CD4-positive, alpha-beta T cell (primary cell): ENCODE data around the gene APLP2. TPM values are rescaled to one million over a fixed set of nuclear protein-coding genes. Genes with fewer than 3 reads are reported as not detected.

Experiments used
- ATAC-seq: fragments of 200-7000 bp; cut with Tn5 transposase; one replicate; pipeline ENCODE4 v1.10.0; 2022; ENCODE audit warnings: mild to moderate bottlenecking; ENCODE audit not compliant: poor library complexity
- CTCF ChIA-PET: fragments of 350-600 bp; sonication (Branson Sonifier 250); formaldehyde crosslinking; loops from one replicate; lab custom pipeline; 2021; ENCODE audit warnings: antibody characterized with exemption, inconsistent platforms; lab: Charles Lee
- POLR2A ChIA-PET: fragments of 350-600 bp; sonication (Branson Sonifier 250); formaldehyde crosslinking; loops from one replicate; lab custom pipeline; 2021; ENCODE audit warnings: antibody characterized with exemption, inconsistent platforms; lab: Charles Lee
- DNase-seq, 14 experiments: peaks; one replicate each; pipeline ENCODE4 v3.0.0-alpha.2; 2013 to 2020; ENCODE audit warnings: mixed read lengths in 2 of 14
- H3K27ac ChIP-seq, 2 donors: one replicate each; pipeline versions ENCODE4 v1.5.1 to v1.7.0; 2013; ENCODE audit warnings: low read length in 2 of 2, low read depth in 1 of 2, mild to moderate bottlenecking in 1 of 2
- H3K27me3 ChIP-seq, 2 experiments: 1 replicate in 1 of 2; 2 replicates in 1 of 2; pipeline versions ENCODE4 v1.6.1 to v1.7.0; 2013; ENCODE audit warnings: low read length in 2 of 2, control low read depth in 1 of 2, mild to moderate bottlenecking in 1 of 2, moderate library complexity in 1 of 2; ENCODE audit not compliant: insufficient read depth in 2 of 2, control insufficient read depth in 1 of 2
- H3K36me3 ChIP-seq: one replicate; pipeline ENCODE4 v1.6.1; 2013; ENCODE audit warnings: low read length, control low read depth; ENCODE audit not compliant: insufficient read depth
- H3K4me1 ChIP-seq: one replicate; pipeline ENCODE4 v1.6.1; 2013; ENCODE audit warnings: low read length, control low read depth; ENCODE audit not compliant: insufficient read depth
- H3K4me3 ChIP-seq: one replicate; pipeline ENCODE4 v1.5.1; 2013; ENCODE audit warnings: mild to moderate bottlenecking, low read length, moderate library complexity
- H3K9me3 ChIP-seq, 2 experiments: 1 replicate in 1 of 2; 2 replicates in 1 of 2; pipeline versions ENCODE4 v1.6.1 to v1.7.0; 2013; ENCODE audit warnings: low read length in 2 of 2, mild to moderate bottlenecking in 2 of 2, control low read depth in 1 of 2, moderate library complexity in 1 of 2; ENCODE audit not compliant: control insufficient read depth in 1 of 2, insufficient read depth in 1 of 2
- H3K27ac Mint-ChIP-seq: one replicate; pipeline ENCODE4 v1.8.0; 2020; ENCODE audit warnings: mixed read lengths
- H3K27me3 Mint-ChIP-seq: one replicate; pipeline ENCODE4 v1.8.0; 2021; ENCODE audit warnings: mixed read lengths
- H3K36me3 Mint-ChIP-seq: one replicate; pipeline ENCODE4 v1.8.0; 2021; ENCODE audit warnings: low read depth, mixed read lengths
- H3K4me1 Mint-ChIP-seq: one replicate; pipeline ENCODE4 v1.8.0; 2021; ENCODE audit warnings: low read depth, mixed read lengths
- H3K4me3 Mint-ChIP-seq: one replicate; pipeline ENCODE4 v1.8.0; 2020; ENCODE audit warnings: mild to moderate bottlenecking, mixed read lengths
- H3K9me3 Mint-ChIP-seq: one replicate; pipeline ENCODE4 v1.8.0; 2020; ENCODE audit warnings: mixed read lengths
- CTCF ChIP-seq: fragments of 200-600 bp; IDR thresholded peaks from one replicate; pipeline ENCODE4 v1.8.0; 2022; ENCODE audit warnings: antibody characterized with exemption, mild to moderate bottlenecking
- intact Hi-C, 2 experiments: fragments of 100-400 bp; cut with DNase I in 1 of 2; cut with micrococcal nuclease in 1 of 2; formaldehyde crosslinking; loops; one replicate each; pipeline versions ENCODE4 v1.15.1 to v1.9.0; 2023 to 2025; cut with DNase I, micrococcal nuclease
- total RNA-seq, 174 experiments: library from RNA in 2 of 174; stranded (reverse) in 2 of 174; gene quantifications; one replicate each; pipeline ENCODE4 v1.2.3 and lab custom pipeline; 2021 to 2026

Gene APLP2
- total RNA-seq, 2 experiments from 2014 or later: 28.8 to 29.5 TPM

GRCh38 chr11:130022799-130023198, 46.9 kb upstream of the APLP2 start:
- no peaks in the 10 kb centered on the region for H3K4me1 Mint-ChIP-seq
- ChIA-PET CTCF (no interaction called here), POLR2A (no interaction called here)
- Histone ChIP-seq H3K4me3 (no peak overlapping the region), H3K27me3 (no peaks in the 10 kb centered on the region), H3K36me3 (no peaks in the 10 kb centered on the region), H3K4me1 (no peaks in the 10 kb centered on the region), H3K9me3 (no peaks in the 10 kb centered on the region), H3K27ac (no peak overlapping the region)
- no peaks in the 10 kb centered on the region for H3K9me3 Mint-ChIP-seq
- no peak for TF ChIP-seq CTCF
- H3K27me3 Mint-ChIP-seq: no peaks in the 10 kb centered on the region
- no peak overlapping the region for H3K4me3 Mint-ChIP-seq
- H3K27ac Mint-ChIP-seq: no peak overlapping the region
- intact Hi-C loops: no loop called here
- ATAC-seq (no peak), DNase-seq (no peak)
- H3K36me3 Mint-ChIP-seq: no peaks in the 10 kb centered on the region

GRCh38 chr11:130023204-130023603, 46.5 kb upstream of the APLP2 start:
- TF ChIP-seq CTCF: no peak
- H3K9me3 ChIP-seq: no peaks in the 10 kb centered on the region
- no peak overlapping the region for H3K27ac ChIP-seq
- Mint-ChIP-seq H3K4me1 (no peaks in the 10 kb centered on the region), H3K27ac (no peak overlapping the region), H3K4me3 (no peak overlapping the region), H3K27me3 (no peaks in the 10 kb centered on the region), H3K36me3 (no peaks in the 10 kb centered on the region), H3K9me3 (no peaks in the 10 kb centered on the region)
- no peaks in the 10 kb centered on the region for H3K4me1 ChIP-seq
- ChIA-PET POLR2A (no interaction called here), CTCF (no interaction called here)
- ATAC-seq: no peak
- intact Hi-C loops: no loop called here
- H3K36me3 ChIP-seq: no peaks in the 10 kb centered on the region
- no peak for DNase-seq
- H3K4me3 ChIP-seq: no peak overlapping the region
- no peaks in the 10 kb centered on the region for H3K27me3 ChIP-seq

- no peak for ATAC-seq
- CTCF ChIA-PET: no interaction called here
- no peak for TF ChIP-seq CTCF
- intact Hi-C loops: no loop called here
- Histone ChIP-seq H3K27me3 (no peaks in the 10 kb centered on the region), H3K4me1 (no peaks in the 10 kb centered on the region), H3K36me3 (no peaks in the 10 kb centered on the region), H3K9me3 (no peaks in the 10 kb centered on the region), H3K27ac (no peak overlapping the region), H3K4me3 (no peak overlapping the region)
- H3K4me1 Mint-ChIP-seq: no peaks in the 10 kb centered on the region
- no peak for DNase-seq
- no peaks in the 10 kb centered on the region for H3K36me3 Mint-ChIP-seq
- no peaks in the 10 kb centered on the region for H3K27me3 Mint-ChIP-seq
- H3K9me3 Mint-ChIP-seq: no peaks in the 10 kb centered on the region
- POLR2A ChIA-PET: no interaction called here
- H3K27ac Mint-ChIP-seq: no peak overlapping the region
- no peak overlapping the region for H3K4me3 Mint-ChIP-seq
These were observed 45.3 kb upstream of the APLP2 start for GRCh38 chr11:130024361-130024760.
